HG02571 (cell line): ENCODE measurements around the gene MMP21.

Source experiments
- ATAC-seq: cut with Tn5 transposase; IDR thresholded peaks from one replicate; pipeline ENCODE4 v1.9.1; 2021; ENCODE audit warnings: mild to moderate bottlenecking, moderate library complexity; ENCODE audit not compliant: unreplicated experiment

The MMP21 gene

DNA sequence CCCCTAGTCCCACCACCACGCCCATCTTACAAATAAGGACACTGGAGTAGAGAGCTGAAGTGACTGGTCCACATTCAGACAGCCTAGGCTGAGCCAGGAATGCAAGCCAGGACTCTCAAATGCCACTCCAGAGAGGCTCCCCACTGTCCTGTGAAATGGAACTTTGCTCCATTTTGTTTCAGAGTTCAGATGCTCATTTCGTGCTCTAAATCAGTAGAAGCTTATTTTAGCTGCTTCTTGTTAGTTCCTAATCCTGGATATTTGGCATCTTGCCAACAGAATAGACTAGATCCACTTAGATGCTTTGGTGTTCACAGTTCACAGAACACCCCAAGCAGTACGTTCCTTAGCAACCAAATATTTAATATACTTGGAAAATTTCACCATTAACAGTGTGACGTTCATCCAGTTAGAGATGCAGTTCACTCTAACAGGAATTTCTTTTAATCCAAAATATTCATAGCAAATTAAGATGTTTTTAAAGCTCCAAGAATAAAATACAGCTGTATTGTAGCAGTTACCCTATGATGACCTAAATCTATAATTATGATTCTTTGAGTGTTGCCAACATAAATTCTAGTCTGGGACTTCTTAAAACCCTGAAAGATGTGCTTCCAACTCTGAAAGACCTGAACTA is 7.3 kb downstream of the MMP21 start:
- ATAC-seq: no peak

DNA sequence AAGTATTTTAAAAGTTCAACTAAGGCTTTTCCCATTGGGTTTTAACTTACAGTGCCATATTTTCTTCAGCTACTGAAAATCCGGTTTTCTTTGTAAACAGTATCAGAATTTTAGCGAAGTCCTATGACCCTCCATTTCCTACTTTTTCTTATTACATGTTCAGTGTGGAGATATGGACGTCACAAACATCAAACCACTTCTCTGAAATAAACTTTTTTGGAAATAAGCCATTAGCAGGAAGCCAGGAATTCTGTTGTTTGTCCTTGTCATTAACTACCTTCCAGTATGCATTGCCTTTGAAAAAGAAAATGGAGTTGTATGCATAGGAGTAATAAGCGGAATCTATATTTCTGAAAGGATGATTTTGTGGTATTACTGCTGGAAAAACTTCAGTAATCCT is 9.1 kb downstream of the MMP21 start:
- ATAC-seq: no peak

DNA sequence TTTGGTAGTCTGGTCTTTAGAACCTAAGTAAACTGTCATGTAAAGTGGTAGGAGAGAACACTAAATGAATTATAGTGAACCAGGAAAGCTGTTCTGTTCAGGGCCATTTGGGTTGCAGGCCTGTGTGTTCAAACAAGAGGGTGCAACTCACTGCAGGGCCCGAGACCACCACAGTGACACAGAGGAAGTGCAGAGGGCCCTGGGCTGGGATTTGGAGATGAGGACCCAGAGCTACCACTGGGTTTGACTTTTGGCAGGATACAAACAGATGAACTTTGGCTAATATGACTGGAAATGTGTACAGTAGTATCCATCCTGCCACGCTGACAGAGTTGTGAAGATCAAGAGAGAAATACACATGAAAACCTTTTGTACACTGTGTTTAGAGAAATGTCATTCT is 9.8 kb downstream of the MMP21 start:
- ATAC-seq: no peak

DNA sequence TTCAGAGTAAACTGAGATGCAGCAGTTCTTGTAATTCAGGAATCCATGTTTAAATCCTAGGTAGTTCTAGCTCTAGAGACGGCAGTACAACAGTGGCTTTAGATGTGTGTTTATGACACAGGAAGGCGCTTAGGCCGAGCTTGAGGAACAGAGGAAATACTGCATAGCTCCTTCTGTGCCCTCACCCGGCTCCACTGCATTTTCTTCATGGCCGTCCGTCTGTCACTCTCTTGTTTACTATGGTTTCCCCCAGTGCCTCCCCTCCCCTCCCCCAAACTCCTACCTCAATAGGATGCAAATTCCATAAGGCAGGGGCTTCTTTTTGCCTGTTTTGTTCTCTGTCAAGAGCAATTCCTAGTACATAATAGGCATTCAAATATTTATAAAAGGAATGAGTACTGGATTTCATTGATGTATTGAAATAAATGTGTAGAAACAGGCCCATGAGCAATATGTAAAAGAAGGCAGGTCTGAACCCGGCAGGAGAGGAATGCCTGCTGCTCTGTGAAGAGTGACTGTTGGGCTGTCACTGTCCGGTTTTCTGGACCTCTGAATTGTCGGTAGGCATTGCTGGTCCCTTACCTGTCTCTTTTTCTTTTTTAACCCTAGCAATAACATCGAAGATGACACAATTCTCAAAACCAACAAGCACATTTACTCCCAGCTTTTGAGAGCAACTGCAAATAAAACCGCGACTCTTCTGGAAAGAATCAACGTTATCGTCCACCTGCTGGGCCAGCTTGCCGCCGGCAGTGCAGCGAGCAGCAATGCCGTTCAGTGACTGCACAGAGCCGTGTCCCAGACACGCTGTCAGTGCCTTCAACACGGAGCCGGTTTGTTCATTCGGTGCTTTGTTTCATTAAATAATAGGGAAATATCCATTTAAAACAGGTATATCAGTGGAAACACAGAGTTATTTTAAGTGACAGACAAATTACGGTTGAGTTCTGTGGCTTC is 12.7 kb downstream of the MMP21 start:
- no peak for ATAC-seq

DNA sequence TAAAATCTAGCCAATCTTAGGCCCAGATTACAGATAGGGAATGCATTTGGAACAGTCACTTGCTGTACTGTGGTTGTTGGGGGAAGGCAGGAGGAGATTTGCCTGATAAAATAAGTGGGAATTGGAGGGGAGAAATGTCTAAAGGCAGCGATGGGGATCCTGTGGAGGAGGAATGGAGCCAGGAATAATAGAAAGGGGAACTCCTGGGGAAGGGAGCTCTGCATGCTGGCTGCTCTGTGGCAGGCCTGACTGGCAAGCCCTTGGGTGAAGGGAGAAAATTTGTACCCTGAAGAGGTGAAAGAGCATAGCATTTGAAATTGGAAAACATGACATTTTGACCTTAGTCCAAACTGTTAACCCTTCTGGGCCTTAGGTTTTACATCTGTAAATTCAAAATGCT is 13.7 kb downstream of the MMP21 start:
- ATAC-seq: no peak

DNA sequence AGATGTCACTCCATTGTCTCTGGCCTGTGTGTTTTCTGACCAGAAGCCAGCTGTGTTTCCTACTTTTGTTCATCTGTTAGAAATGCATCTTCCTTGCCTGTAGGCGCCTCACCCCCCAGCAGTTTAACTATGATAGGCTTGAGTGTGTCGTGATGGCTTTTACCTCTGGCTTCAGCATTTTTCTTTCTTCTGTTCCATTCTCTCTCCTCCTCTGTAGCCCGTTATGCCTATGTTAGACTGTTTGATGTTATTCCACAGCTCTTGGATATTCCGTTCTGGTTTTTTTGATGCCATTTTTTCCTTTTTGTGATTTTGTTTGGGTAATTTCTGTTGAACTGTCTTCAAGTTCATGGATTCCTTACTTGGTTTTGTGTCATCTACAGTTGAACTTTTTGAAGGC is 17.9 kb downstream of the MMP21 start:
- no peak for ATAC-seq

DNA sequence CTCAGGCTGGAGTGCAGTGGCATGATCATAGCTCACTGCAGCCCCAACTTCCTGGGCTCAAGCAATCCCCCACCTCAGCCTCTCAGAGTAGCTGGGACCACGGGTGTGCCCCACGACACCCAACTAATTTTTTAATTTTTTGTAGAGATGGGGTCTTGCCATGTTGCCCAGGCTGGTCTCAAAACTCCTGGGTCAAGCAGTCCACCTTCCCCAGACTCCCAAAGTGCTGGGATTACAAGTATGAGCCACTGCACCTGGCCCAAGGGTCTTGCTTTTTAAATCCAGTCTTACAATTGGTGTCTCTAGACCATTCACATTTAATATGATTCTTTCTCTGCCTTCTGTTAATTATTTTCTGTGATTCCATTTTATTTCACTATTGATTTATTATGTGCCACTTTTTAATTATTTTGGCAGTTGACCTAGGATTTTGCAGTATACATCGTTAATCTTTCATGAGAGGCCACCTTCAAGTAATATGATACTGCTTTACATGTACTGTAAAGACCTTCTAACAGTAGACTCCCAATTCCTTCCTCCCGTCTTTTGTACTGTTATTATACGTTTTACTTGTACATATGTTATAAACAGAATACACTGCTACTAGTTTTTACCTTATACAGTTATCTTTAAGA is 18.7 kb downstream of the MMP21 start:
- ATAC-seq: no peak

DNA sequence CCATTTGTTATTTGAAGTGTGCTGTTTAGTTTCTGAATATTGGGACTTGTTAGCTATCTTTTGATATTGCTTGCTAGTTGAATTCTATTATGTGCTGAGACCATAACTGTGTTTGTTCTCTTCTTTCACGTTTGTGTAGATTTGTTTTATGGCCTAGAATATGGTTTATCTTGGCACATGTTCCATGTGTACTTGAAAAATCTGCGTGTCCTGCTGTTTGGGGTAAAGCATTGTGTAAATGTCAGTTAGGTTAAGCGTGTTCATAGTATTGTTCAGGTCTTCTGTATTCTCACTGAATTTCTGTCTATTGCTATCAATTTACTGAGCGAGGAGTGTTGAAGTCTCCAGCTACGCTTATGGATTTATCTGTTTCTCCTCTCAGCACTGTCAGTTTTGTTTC is 19.4 kb downstream of the MMP21 start:
- no peak for ATAC-seq

DNA sequence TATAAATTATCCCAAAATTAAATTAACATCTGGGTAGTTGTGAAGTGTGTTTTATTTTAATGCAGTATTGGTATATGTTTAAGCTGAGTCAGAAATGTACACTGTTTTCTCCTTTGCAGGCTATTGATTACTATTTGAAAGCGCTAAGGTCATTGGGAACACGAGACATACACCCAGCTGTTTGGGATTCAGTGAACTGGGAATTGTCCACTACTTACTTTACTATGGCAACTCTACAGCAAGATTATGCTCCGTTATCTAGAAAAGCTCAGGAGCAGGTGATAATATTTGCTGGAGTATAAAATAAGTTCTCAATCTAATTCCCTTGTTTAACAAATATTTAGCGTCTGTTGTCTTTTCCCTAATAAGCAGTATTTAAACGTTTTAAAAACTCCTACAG is 28.2 kb downstream of the MMP21 start:
- ATAC-seq: no peak

DNA sequence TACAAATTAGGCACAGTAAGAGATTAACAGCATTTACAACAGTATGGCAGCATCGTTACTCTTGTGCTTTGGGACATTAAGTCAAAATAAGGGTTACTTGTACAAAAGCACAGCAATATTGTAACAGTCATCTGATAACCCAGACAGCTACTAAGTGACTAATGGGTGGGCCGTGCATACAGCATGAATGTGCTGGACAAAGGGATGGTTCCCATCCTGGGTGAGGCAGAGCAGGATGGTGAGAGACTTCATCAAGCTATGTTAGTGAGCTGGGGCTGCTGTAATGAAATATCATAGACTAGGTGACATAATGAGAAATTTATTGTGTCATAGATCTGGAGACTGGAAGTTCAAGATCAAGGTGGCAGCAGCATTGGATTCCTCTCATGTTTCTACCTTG is 30.7 kb downstream of the MMP21 start:
- ATAC-seq: no peak

DNA sequence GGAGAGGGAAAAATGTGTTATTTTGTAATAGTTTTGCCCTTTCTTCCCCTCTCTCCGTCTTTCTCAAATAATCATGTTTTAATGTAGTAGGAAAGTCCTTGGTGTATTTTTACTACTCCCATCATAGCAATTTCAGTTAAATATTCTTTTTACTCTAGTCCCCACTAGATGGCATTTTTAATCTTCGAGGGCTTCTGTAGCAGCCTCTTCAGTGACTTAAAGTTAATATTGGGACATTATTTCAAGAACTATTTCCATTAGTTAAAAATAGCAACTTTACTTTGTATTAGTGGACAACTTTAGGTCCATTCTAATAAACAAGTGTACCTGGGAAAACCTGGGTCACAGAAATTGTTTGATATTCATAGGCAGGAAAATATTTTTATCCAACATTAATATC is 33.2 kb downstream of the MMP21 start:
- no peak for ATAC-seq

DNA sequence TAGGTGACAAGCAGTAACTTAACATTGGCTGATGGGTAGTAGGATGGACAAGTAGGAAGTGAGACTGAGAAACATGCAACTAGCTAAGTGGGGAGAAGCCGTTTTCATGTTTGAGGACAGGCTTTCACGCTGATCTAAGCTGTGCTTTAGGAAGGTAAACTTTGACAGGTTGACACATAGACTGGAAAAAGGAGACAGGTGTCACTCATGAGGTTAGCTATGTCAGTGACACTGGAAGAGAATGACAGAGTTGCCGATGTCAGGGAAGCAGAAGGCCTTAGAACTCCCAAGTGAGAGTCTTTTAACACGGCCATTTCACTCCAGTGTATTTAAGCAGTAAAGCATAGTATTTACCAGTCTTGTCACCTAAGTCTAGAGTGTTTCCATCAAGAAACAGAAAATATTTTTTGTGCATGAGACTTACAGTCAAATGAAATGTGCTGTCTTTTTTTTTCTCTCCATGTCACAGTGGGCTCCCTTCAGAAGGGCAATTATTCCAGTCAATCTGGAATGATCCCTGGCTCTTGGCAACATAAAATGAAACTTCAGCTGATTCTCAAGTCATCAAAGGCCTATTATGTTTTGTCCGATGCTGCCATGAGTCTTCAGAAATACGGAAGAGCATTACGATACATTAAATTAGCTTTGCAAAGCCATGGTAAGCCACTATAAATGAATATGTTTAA is 35.5 kb downstream of the MMP21 start:
- no peak for ATAC-seq

DNA sequence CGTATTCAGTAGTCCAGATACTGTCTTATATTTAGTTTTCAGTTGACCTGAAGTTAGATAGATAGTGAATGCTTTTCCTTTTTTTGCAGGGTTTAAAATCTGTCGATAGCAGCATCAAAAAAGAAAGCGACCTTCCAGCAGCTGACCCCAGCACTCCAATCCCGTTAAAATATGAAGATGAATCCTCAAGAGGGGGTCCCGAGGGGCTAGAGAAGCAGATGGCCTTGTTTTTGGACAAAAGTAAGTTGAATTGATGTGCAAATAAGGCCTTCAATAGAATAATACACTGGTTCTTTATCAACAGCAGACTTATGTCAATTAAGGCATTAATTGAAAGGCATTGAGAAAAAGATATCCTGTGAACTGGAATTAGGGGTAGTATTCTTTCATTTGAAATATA is 37.4 kb downstream of the MMP21 start:
- ATAC-seq: no peak

DNA sequence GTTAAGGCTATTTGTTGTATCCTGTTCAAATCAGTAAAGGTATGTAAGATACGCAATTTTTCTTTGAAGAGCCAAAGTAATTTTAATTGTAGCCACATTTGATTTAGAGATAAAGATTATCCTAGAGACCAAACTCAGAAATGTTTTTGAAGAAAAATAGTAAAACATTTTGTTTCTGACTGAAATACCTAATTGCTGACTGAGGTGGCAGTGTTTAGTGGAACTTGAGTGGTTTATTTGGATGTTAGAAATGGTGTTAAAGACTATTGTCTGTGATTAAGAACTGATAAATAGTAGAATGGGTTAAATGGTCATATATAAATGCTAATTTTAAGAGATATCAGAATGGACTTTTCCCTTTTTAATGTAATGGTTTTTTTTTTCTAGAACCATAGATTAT is 40.8 kb downstream of the MMP21 start:
- ATAC-seq: no peak

DNA sequence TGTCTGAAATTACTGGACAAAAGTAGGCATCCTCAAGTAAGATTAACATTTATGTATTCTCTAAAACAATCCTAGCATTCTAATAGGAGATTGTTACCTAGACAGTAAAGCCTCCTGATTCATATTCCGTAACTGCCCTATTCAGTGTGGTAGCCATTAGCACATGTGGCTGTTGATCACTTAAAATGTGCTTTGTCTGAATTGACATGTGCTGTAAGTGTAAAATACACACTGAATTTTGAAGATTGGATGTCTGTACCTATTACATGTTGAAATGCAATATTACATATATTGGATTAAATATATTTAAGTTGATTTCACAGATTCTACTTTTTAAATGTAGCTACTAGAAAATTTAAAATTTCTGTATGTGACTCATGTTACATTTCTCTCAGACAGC is 41.5 kb downstream of the MMP21 start:
- no peak for ATAC-seq

DNA sequence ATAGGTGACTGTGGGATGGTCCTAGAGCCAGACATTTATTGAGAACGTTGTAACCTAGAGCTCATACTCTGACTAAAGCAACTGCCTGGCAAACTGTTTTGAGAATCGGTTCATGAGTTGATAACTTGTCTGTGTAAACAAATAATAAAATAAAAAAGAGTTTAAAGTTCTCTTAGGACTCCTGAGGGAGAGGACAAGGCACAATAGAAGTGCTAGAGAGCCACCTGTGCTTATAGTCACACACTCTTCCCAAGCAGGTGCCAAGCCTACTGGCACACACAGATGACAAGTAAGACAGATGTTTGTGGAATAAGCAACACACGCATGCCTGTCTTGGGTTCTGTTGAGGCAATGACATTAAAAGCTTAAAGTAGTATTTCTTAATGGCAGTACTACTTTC is 48.2 kb downstream of the MMP21 start:
- no peak for ATAC-seq

DNA sequence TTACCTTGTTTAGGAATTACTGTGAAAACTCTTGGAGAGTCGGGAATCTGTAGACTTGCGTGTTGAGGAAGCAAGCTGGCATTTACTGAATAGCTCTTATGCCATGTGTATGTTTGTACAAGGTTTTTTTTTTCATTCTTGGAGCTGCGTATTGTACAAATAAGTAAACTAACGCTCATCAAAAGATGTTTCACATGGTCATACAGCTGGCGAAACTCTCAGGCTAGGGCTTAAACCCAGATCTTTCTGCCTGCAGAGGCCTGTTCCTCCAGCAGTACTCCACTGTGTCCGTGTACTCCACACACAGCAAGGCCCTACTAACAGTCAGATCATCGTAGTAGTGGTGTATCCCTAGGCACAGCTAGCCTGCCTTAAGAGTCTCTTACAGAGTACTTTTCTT is 48.7 kb downstream of the MMP21 start:
- ATAC-seq: no peak

DNA sequence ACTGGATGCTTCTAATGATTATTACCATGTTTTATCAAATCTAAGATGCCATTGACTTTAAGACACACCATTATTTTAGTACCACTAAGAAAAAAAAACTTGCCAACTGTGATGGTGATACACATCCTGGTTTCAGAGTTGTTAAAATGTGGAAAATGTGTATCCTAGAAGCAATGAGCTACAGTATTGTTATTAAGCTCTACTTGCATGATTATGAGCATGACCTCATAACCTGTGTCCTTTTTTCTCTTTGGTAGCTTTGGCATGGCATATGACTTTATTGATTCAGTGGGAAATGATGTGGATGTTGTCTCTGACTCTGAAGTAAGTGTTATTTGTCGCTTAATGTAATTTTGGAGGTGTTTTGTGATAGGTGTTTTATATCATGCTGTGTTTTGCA is 52.8 kb downstream of the MMP21 start:
- ATAC-seq: no peak

DNA sequence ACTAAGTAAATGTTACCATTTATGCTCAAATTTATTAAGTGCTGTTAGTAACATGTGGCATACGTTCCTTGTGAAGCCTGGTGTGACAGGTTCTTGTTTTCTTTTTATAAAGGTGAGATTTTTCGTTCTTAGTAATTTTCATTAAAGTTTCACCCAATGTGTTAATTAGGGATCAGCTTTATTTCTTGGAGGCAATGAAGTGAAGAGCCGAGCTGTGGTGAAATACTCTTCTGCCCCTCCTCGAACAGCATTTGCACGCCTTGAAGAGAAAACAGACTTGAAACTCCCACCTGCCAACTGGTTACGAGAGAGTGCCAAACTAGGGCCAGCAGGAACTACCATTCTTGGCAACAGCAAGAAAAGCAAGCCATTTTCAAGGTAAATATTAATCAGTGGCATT is 54.6 kb downstream of the MMP21 start:
- ATAC-seq: peak; percentile 33

DNA sequence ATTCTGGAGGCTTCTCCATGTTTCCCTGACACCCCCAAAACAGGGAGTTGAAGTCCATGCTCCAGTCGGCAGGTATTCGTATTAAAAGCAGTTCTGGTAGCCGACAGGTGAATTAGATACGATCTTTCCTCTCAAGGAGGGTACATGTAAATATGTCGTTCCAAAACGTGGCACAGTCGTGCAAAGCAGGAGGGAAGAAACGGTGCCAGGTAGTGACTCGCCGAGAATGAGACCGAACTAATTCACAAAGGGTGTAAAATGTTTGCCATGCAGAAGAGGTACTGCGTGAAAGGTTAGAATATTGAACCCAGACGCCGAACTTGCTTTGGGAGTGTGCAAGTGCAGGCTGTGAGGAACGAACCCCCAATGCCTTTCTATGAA is 55.6 kb downstream of the MMP21 start:
- no peak for ATAC-seq

DNA sequence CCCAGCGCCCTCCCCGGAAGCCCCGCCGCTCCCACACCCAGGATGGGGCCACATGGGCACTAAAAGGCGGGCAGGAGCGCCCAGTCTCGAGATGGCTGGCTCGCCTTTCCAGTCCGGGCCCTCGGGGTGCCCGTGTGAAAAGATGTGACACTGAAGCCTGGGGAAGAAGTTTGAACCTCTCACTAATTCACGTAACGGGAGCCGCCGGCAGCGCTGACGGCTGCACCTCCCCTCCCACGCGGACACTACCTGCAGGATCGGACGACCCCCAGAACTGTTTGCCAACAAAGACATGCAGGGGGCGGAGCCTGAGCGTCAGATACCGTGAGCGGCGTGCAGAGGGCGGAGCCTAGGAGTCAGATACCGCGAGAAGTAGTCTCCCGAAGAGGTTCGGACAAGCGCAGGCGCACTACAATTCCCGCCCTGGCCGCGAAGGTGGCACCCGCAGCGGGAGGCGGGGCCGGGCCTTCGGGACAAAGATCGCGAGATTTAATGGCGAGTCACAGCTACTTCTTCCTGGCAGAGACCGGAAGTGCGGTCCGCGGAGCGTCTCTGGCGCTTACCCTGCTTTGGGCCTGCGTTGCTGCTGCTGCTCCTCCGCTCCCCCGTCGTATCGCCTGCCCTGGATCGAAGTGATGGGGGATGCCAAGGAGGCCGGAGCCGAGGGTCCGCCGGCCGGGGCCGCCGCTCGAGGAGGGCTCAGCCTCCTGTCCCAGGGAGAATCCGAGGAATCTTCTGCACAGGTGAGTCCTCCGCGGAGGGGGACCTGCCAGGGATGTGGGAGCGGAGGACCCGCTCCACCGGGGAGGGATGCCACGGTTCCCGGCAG is 56.2 kb downstream of the MMP21 start, which contains the start of gene EDRF1:
Gene EDRF1 (plus strand): TSS at position 537 of the 829 bp plus-strand sequence. CDS start 99 bp downstream, at position 636.
- peak; percentile 92 for ATAC-seq
